ENCODE measurements around the gene RAMP1.

DNA sequence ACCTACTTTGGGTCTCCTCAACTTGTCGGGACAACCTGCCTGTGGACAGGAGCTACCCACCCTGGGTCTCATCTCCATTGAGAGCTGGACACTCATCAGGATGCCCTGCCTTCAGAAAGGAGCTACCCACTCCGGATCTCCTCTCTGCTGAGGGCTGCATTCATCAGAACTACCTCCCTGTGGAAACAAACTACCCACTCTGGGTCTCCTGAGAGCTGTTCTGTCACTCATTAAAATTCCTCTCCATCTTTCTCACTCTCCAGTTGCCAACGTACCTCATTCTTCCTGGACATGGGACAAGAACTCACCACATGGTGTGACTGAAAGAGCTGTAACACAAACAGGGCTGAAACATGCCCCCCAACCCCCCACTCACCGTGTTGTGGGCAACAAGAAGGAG is 84.9 kb downstream of the RAMP1 start:
- TF ChIP-seq CTCF (IDR thresholded peaks at IDR 0.05), result no peak
- no peak for TF ChIP-seq POLR2A (IDR thresholded peaks at IDR 0.05)
